NK-92 (cell line): ENCODE results near the gene RABIF.
"Not testable (repeated sequence)": the region's sequence is repeated elsewhere in the genome, so short reads cannot be mapped to it uniquely, and the experiment has no call there.

Source experiments
- DNase-seq: peaks from one replicate; lab custom pipeline; 2025; ENCODE audit not compliant: unreplicated experiment; lab: John Stamatoyannopoulos, UW

The RABIF gene

DNA sequence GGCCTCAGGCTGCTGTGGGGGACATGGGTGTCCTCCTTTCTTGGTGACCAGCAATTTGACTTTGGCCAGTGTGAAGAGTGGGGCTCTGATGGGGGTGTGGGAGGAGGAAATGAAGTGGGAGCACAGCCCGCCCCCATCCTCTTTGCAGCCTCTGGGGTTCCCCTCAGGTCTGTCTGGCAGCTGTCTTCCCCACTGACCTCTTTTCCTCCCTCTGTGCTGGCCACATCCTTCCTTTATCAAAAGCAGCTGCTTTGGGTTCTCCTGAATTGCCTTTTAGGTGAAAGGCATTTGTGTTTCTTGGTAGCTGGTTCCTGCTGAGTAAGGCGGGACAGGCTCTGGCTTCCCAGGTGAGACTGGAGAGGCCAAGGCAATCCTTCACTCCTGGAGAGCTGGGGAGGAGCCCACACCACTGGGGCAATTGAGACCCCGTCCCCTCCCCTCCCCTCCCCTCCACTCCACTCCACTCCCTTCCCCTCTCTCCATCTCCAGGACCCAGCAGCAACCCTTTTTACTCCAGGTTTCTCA is 53.3 kb downstream of the RABIF start:
- no peak for DNase-seq

DNA sequence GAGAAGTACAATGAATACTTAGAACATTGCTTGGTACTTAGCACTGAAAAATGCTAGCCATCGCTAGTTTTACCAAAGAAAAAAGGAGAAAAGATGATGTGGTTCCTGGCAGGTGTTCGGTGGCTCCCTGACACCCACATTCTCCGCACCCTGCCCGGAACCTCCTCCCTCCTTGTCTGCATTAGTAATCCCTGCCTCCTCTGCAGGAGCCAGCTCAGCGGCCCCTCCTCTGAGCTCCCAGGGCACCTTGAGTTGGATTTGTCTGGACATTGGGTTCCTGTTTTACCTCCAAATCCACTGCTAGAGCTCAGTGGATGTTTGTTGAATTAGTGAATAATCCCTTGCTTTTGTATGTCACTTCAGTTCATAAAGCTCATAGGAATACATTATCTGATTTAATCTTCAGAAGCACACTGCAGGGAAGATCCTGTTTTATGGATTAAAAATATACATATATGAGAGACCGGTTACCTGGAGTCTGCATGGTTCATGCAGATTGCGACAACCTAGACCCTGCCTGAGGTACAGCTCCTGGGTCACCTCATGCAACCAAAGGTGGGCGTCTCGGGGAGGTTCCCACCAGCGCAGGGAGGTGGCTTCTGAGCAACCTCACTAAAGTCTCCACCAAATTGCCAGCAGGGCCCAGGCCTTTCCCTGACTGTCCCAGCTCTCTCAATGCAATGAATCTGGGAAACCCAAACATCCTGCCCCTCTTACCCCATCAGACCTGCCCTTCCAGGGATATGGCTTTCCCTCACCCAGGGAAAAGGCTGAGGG is 54.0 kb downstream of the RABIF start:
- DNase-seq = no peak

GRCh38 chr1:202831906-202832305 is 57.0 kb downstream of the RABIF start:
- DNase-seq = no peak

DNA sequence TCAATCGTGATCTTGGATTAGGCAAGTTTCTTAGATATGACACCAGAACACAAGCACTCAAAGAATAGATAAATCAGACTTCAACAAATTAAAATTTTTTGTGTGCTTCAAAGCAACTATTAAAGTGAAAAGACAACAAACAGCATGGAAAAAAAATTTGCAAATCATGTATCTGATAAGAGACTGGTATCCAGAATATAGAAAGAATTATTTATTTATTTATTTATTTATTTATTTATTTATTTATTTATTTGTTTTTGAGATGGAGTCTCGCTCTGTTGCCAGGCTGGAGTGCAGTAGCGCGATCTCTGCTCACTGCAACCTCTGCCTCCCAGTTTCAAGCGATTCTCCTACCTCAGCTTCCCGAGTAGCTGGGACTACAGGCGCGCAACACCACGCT is 59.7 kb downstream of the RABIF start:
- not testable (repeated sequence) for DNase-seq
